ENCODE data around the gene MGMT. TPM values are rescaled to one million over a fixed set of nuclear protein-coding genes. Genes with fewer than 3 reads are reported as not detected.

MGMT gene
- total RNA-seq, 1 experiment from 2014 or later = 11.5 TPM

GRCh38 chr10:129765664-129766550, 298.9 kb downstream of the MGMT start:
- H3K9me2 ChIP-seq (ENCODE audit: insufficient read depth) = no peaks in the 10 kb centered on the region
- H3K9me3 ChIP-seq (ENCODE audit: control insufficient read depth in 1 of 2, insufficient read depth in 1 of 2, low read depth in 1 of 2, low read length in 2 of 2) = no peaks in the 10 kb centered on the region
- H2AFZ ChIP-seq (ENCODE audit: low read depth, low read length, poor library complexity, severe bottlenecking) = no peak overlapping the region
- no peaks in the 10 kb centered on the region for H3K27me3 ChIP-seq (ENCODE audit: insufficient read depth, low read length)
- no peak for DNase-seq (ENCODE audit: low read depth, low spot score)
- H3K9ac ChIP-seq (ENCODE audit: low read length) = no peak overlapping the region
- H3K36me3 ChIP-seq (ENCODE audit: control insufficient read depth in 1 of 2, insufficient read depth in 2 of 2, low read length in 2 of 2) = no peaks in the 10 kb centered on the region
- ChIA-PET RAD21 (ENCODE audit: low non-redundant PET in 1 of 2, low total read pairs in 2 of 2, uncharacterized antibody in 2 of 2, unreplicated experiment in 2 of 2) (no interaction called here), CTCF (no interaction called here), POLR2A (no interaction called here)
- H3K4me3 ChIP-seq (replicated peaks in 1 of 2; ENCODE audit: low read depth in 1 of 2, low read length in 2 of 2) = no peak overlapping the region
- no peak overlapping the region for H3K27ac ChIP-seq (ENCODE audit: low read depth, low read length)
- H4K20me1 ChIP-seq (ENCODE audit: insufficient read depth) = no peaks in the 10 kb centered on the region
- H3K79me2 ChIP-seq (ENCODE audit: insufficient read depth, low read length) = no peaks in the 10 kb centered on the region
- intact Hi-C loops (cut with micrococcal nuclease) = no loop called here
- ATAC-seq = no peak
- no TSS peak for BruUV-seq (replicated peaks)
- H3K4me2 ChIP-seq (ENCODE audit: low read length) = no peak overlapping the region
- no peak for TF ChIP-seq EZH2 (IDR thresholded peaks at IDR 0.05)
- no peak for TF ChIP-seq POLR2A (IDR thresholded peaks at IDR 0.05; ENCODE audit: borderline replicate concordance, extremely low read depth, insufficient read depth, insufficient read length)
- no peak for TF ChIP-seq ELF1 (IDR thresholded peaks at IDR 0.05; ENCODE audit: borderline replicate concordance, low read depth)
- TF ChIP-seq YY1 (IDR thresholded peaks at IDR 0.05; ENCODE audit: extremely low read depth, insufficient replicate concordance, low read depth, low read length) = no peak
- no peak for TF ChIP-seq JUND (IDR thresholded peaks at IDR 0.05)
- TF ChIP-seq SIN3A (IDR thresholded peaks at IDR 0.05; ENCODE audit: low read depth) = no peak
- no peak for TF ChIP-seq MAX (IDR thresholded peaks at IDR 0.05)
- no peak for TF ChIP-seq EGR1 (IDR thresholded peaks at IDR 0.05; ENCODE audit: low read depth)
- TF ChIP-seq CEBPB (IDR thresholded peaks at IDR 0.05; ENCODE audit: low read depth) = no peak
- TF ChIP-seq, protein P1, sequence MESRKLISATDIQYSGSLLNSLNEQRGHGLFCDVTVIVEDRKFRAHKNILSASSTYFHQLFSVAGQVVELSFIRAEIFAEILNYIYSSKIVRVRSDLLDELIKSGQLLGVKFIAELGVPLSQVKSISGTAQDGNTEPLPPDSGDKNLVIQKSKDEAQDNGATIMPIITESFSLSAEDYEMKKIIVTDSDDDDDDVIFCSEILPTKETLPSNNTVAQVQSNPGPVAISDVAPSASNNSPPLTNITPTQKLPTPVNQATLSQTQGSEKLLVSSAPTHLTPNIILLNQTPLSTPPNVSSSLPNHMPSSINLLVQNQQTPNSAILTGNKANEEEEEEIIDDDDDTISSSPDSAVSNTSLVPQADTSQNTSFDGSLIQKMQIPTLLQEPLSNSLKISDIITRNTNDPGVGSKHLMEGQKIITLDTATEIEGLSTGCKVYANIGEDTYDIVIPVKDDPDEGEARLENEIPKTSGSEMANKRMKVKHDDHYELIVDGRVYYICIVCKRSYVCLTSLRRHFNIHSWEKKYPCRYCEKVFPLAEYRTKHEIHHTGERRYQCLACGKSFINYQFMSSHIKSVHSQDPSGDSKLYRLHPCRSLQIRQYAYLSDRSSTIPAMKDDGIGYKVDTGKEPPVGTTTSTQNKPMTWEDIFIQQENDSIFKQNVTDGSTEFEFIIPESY (IDR thresholded peaks at IDR 0.05; ENCODE audit: extremely low read depth, insufficient replicate concordance, low read length) = no peak
- TF ChIP-seq TCF7L2 (IDR thresholded peaks at IDR 0.05; ENCODE audit: borderline replicate concordance, extremely low read depth, insufficient read depth, insufficient read length) = no peak
- no peak for TF ChIP-seq ZNF274 (IDR thresholded peaks at IDR 0.05; ENCODE audit: low read depth, low read length)
- TF ChIP-seq POLR2AphosphoS5 (IDR thresholded peaks at IDR 0.05; ENCODE audit: low read depth, low read length) = no peak
- TF ChIP-seq RAD21 (IDR thresholded peaks at IDR 0.05; ENCODE audit: low read depth) = no peak
- no peak for TF ChIP-seq ATF3 (IDR thresholded peaks at IDR 0.05)
- no peak for TF ChIP-seq CBX3 (IDR thresholded peaks at IDR 0.05; ENCODE audit: low read depth)
- no peak for TF ChIP-seq FOSL1 (IDR thresholded peaks at IDR 0.05; ENCODE audit: low read depth)
- TF ChIP-seq, protein P2, sequence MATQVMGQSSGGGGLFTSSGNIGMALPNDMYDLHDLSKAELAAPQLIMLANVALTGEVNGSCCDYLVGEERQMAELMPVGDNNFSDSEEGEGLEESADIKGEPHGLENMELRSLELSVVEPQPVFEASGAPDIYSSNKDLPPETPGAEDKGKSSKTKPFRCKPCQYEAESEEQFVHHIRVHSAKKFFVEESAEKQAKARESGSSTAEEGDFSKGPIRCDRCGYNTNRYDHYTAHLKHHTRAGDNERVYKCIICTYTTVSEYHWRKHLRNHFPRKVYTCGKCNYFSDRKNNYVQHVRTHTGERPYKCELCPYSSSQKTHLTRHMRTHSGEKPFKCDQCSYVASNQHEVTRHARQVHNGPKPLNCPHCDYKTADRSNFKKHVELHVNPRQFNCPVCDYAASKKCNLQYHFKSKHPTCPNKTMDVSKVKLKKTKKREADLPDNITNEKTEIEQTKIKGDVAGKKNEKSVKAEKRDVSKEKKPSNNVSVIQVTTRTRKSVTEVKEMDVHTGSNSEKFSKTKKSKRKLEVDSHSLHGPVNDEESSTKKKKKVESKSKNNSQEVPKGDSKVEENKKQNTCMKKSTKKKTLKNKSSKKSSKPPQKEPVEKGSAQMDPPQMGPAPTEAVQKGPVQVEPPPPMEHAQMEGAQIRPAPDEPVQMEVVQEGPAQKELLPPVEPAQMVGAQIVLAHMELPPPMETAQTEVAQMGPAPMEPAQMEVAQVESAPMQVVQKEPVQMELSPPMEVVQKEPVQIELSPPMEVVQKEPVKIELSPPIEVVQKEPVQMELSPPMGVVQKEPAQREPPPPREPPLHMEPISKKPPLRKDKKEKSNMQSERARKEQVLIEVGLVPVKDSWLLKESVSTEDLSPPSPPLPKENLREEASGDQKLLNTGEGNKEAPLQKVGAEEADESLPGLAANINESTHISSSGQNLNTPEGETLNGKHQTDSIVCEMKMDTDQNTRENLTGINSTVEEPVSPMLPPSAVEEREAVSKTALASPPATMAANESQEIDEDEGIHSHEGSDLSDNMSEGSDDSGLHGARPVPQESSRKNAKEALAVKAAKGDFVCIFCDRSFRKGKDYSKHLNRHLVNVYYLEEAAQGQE (IDR thresholded peaks at IDR 0.05; ENCODE audit: low read depth) = no peak
- TF ChIP-seq SP1 (IDR thresholded peaks at IDR 0.05; ENCODE audit: low read depth) = no peak
- TF ChIP-seq ZFX (IDR thresholded peaks at IDR 0.05) = no peak
- no peaks in the 10 kb centered on the region for H3K4me1 ChIP-seq (ENCODE audit: control insufficient read depth in 1 of 2, insufficient read depth in 2 of 2, low read length in 2 of 2)
